GM12801 (cell line): ENCODE measurements around the gene SSBP3.

Source experiments
- CTCF ChIP-seq: IDR thresholded peaks from one replicate; pipeline ENCODE4 v1.5.1; 2011; ENCODE audit warnings: control low read depth; ENCODE audit not compliant: insufficient read length; ENCODE audit errors: extremely low read depth

The SSBP3 gene

DNA sequence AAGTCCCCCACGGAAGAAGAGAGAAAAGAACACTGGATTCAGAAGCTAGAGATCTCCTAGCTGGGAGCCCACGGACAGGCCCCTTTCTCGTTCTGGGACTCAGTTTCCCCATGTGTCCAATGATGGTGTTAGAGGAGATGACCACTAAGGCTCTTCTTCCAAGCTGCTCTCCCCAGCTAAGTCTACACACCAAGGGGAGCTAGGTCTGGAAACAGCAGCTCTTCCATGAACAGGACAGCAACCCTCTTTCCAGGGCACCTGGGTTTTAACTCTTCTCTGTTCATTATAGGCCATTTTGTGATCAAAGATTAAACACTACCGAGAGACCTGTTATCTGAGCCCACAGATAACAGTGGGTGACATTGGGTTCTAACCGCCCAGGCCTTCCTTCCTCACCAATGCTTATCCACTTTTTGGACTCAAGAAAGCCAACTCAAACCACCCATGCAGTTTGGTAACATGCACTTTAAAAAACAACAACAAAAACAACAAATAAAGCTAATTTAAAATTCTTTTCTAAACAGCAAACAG is 120.3 kb downstream of the SSBP3 start:
- TF ChIP-seq CTCF: no peak

DNA sequence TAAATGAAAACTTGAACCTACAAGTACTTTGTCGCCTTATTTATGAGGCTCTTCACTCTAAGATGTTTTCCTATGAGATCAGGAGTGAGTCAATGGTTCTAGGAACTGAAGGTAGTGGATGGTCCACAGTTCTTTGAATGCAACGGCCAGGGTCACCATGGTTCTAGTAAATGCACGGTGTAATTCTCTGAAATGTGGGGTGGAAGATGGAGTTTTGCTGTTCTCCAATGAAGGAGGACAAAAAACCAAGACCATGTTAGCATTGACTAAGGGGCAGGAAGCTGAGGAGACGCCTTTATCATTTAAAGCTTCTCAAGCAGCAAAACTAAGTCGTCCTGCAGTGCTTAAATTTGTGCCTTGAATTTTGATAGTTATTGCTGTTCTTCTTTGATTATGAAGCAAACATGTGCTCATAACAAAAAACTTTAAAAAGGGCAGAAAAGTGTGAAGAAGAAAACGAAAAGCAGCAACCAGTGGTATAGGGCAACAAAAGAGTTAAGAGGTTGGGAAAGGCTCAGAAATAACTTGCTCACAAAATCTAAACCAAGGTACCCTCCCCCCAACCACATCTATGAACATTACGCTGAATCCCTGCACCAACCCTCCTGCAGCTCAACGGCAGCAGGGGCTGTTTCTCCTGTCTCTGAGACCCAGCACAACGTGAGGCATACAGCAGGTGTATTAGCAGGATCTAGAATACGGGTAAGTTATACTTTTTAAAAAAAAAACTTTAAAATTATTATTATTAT is 121.2 kb downstream of the SSBP3 start:
- no peak for TF ChIP-seq CTCF

- no peak for TF ChIP-seq CTCF
Observed at GRCh38 chr1:54283635-54284385, 122.4 kb downstream of the SSBP3 start.

GRCh38 chr1:54282101-54282847 is 123.9 kb downstream of the SSBP3 start:
- TF ChIP-seq CTCF: no peak

GRCh38 chr1:54280651-54281050 is 125.5 kb downstream of the SSBP3 start:
- no peak for TF ChIP-seq CTCF

DNA sequence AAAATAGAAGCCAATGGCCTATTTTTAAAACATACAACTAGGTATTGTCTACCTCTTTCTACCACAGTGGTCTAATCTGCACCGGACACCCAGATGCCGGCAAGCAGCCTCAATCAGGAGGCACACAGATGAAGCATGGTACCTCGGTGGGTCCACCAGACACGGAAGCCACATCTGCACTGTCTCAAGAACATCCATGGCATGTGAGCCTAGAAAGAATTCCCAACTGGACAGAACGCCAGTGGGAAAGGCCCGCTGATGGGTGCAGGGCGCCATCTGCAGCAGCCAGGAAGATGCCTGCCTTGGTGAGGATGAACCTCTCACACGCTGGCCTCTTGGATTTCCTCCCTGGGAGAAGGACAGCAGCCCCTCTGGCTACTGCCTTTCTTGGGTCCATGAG is 126.7 kb downstream of the SSBP3 start:
- TF ChIP-seq CTCF: no peak

DNA sequence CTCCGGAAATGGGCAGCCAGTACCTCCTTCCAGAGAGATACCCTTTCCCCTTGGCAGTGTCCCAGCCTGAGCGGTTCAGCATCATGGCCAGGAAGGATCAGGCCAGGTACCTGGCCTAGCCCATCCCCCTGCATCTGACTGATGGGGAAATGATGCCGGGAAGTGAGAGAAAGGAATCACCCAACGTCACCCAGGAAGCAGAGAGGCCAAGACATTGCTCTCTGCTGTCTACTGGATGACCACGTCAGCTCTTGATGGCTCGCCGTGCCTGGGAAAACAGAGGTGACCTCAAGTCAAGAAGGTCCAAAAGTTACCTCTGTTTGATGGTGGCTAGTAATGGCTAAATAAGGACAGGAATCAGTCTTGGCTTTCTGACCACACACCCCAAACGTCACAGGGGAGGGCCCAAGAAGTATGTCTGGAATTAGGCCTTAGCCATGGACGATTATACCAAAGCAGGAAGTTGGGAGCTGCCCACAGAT is 127.2 kb downstream of the SSBP3 start:
- no peak for TF ChIP-seq CTCF
